Spleen (tissue), 11 donors: ENCODE data around the gene HOXC10. TPM values are rescaled to one million over a fixed set of nuclear protein-coding genes. Genes with fewer than 3 reads are reported as not detected.

Experiments used
- DNase-seq: peaks from one replicate; pipeline ENCODE4 v3.0.0-alpha.2; 2020
- H3K27ac ChIP-seq, 8 donors: fragments of 200-600 bp; sonication (generic) in 7 of 8; 1 replicate in 4 of 8; 2 replicates in 4 of 8; pipeline versions ENCODE4 v1.5.0 to v1.8.0; 2016 to 2021; ENCODE audit warnings: inconsistent platforms in 4 of 8, mild to moderate bottlenecking in 4 of 8, moderate library complexity in 1 of 8
- H3K27me3 ChIP-seq, 7 donors: fragments of 200-600 bp; sonication (generic) in 6 of 7; replicated peaks in 1 of 7; 1 replicate in 4 of 7; 2 replicates in 3 of 7; pipeline versions ENCODE4 v1.5.0 to v1.8.0; 2016 to 2021; ENCODE audit warnings: inconsistent platforms in 3 of 7, mild to moderate bottlenecking in 1 of 7
- H3K36me3 ChIP-seq, 6 donors: fragments of 200-600 bp; sonication (generic) in 5 of 6; 1 replicate in 4 of 6; 2 replicates in 2 of 6; pipeline versions ENCODE4 v1.5.0 to v1.8.0; 2016 to 2021; ENCODE audit warnings: inconsistent platforms in 2 of 6
- H3K4me1 ChIP-seq, 6 donors: fragments of 200-600 bp; sonication (generic) in 5 of 6; 1 replicate in 3 of 6; 2 replicates in 3 of 6; pipeline versions ENCODE4 v1.5.0 to v1.8.0; 2016 to 2021; ENCODE audit warnings: inconsistent platforms in 3 of 6
- H3K4me3 ChIP-seq, 8 donors: fragments of 200-600 bp; sonication (generic) in 7 of 8; 1 replicate in 4 of 8; 2 replicates in 4 of 8; pipeline versions ENCODE4 v1.5.0 to v1.8.0; 2016 to 2021; ENCODE audit warnings: inconsistent platforms in 4 of 8, mild to moderate bottlenecking in 4 of 8, moderate library complexity in 2 of 8
- H3K9me3 ChIP-seq, 8 donors: fragments of 200-600 bp; sonication (generic) in 7 of 8; 1 replicate in 4 of 8; 2 replicates in 4 of 8; pipeline versions ENCODE4 v1.5.0 to v1.8.0; 2016 to 2021; ENCODE audit warnings: inconsistent platforms in 4 of 8
- POLR2A ChIP-seq, 3 donors: fragments of 450-650 bp; IDR thresholded peaks; one replicate each; pipeline ENCODE4 v1.5.1; 2017; ENCODE audit warnings: antibody characterized with exemption in 3 of 3, mild to moderate bottlenecking in 1 of 3
- POLR2AphosphoS5 ChIP-seq, 3 donors: sonication (generic); formaldehyde crosslinking; IDR thresholded peaks; one replicate each; pipeline ENCODE4 v1.5.1; 2017; ENCODE audit warnings: antibody characterized with exemption in 3 of 3
- WGBS, 5 donors: extraction: QIAGEN DNeasy Blood & Tissue Kit in 3 of 5; methylation state at CpG; one replicate each; pipeline versions ENCODE4 v1.1.5 to v1.1.7; 2013 to 2018; 5-methylcytosine and 5-hydroxymethylcytosine counted together
- intact Hi-C: fragments of 100-400 bp; cut with DNase I; formaldehyde crosslinking; loops from one replicate; pipeline ENCODE4 v1.15.0; 2023; ENCODE audit warnings: low total_unique reads
- polyA plus RNA-seq, 3 donors: library from polyadenylated mRNA; stranded (reverse); fragments of 200-250 nt; gene quantifications; one replicate each; pipeline ENCODE4 v1.2.1, GENCODE V29; 2013
- total RNA-seq, 7 donors: library from RNA; depleted of rRNA in 3 of 7; stranded (reverse); fragments of >200 nt in 3 of 7; fragmentation: NEBNext Ultra II Directional in 4 of 7; extraction: Animal tissue kit (Norgen Biotek cat#: 25700) in 4 of 7; gene quantifications; one replicate each; pipeline versions ENCODE4 v1.1.0 to v1.2.1, GENCODE V29; 2016 to 2021
- TF ChIP-seq, protein P1 (sequence below), 11 experiments: fragments of 200-600 bp in 7 of 11; fragments of 450-650 bp in 4 of 11; sonication (generic) in 4 of 11; IDR thresholded peaks in 8 of 11; conservative IDR thresholded peaks in 3 of 11; 1 replicate in 7 of 11; 2 replicates in 4 of 11; pipeline versions ENCODE4 v1.4.0 to v1.8.0; 2016 to 2021; ENCODE audit warnings: antibody characterized with exemption in 11 of 11, inconsistent platforms in 4 of 11, mild to moderate bottlenecking in 1 of 11
- donor health status: healthy with polysubstance abuse.
- donor health status: DM: no; HTN: no; CAD: no; lungs with moderate emphysema.
- donor health status: DM: no; HTN: no; CAD: no.
- donor health status: Bipolar disorder and iron deficiency.
- donor health status: healthy.
- donor health status: DM: no; HTN: no; CAD: no.
- donor health status: DM: yes; HTN: yes; CAD: no.

HOXC10 gene
- total and polyA plus RNA-seq, 10 donors: not detected

DNA sequence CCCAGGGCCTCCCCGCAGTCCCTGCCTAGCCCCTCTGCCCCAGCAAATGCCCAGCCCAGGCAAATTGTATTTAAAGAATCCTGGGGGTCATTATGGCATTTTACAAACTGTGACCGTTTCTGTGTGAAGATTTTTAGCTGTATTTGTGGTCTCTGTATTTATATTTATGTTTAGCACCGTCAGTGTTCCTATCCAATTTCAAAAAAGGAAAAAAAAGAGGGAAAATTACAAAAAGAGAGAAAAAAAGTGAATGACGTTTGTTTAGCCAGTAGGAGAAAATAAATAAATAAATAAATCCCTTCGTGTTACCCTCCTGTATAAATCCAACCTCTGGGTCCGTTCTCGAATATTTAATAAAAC, 45.5 kb downstream of the HOXC10 start:
- no peaks in the 10 kb centered on the region for H3K36me3 ChIP-seq
- intact Hi-C loops: loop anchor here (5.0 kb wide), 1 partner anchor 162 kb away; no protein-coding TSS in a partner anchor
- no peak for TF ChIP-seq POLR2AphosphoS5 (IDR thresholded peaks at IDR 0.05)
- no peak for TF ChIP-seq POLR2A (IDR thresholded peaks at IDR 0.05)
- TF ChIP-seq, protein P1, sequence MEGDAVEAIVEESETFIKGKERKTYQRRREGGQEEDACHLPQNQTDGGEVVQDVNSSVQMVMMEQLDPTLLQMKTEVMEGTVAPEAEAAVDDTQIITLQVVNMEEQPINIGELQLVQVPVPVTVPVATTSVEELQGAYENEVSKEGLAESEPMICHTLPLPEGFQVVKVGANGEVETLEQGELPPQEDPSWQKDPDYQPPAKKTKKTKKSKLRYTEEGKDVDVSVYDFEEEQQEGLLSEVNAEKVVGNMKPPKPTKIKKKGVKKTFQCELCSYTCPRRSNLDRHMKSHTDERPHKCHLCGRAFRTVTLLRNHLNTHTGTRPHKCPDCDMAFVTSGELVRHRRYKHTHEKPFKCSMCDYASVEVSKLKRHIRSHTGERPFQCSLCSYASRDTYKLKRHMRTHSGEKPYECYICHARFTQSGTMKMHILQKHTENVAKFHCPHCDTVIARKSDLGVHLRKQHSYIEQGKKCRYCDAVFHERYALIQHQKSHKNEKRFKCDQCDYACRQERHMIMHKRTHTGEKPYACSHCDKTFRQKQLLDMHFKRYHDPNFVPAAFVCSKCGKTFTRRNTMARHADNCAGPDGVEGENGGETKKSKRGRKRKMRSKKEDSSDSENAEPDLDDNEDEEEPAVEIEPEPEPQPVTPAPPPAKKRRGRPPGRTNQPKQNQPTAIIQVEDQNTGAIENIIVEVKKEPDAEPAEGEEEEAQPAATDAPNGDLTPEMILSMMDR (IDR thresholded peaks at IDR 0.05 in 8 of 11, conservative IDR thresholded peaks at IDR 0.05 in 3 of 11): no peak
- peaks cover 0 to 11% (median 5%) of the 10 kb centered on the region in 8 donors for H3K9me3 ChIP-seq
- no peak overlapping the region for H3K4me3 ChIP-seq
- H3K27ac ChIP-seq: no peak overlapping the region
- peaks cover 5 to 67% (median 34%) of the 10 kb centered on the region in 6 donors for H3K4me1 ChIP-seq
- 29 to 39% (median 34%) methylated on average over 7 of the region's 7 CpGs for WGBS, 5 donors
- DNase-seq: no peak
- peaks cover 17 to 100% (median 99%) of the 10 kb centered on the region in 7 donors for H3K27me3 ChIP-seq

DNA sequence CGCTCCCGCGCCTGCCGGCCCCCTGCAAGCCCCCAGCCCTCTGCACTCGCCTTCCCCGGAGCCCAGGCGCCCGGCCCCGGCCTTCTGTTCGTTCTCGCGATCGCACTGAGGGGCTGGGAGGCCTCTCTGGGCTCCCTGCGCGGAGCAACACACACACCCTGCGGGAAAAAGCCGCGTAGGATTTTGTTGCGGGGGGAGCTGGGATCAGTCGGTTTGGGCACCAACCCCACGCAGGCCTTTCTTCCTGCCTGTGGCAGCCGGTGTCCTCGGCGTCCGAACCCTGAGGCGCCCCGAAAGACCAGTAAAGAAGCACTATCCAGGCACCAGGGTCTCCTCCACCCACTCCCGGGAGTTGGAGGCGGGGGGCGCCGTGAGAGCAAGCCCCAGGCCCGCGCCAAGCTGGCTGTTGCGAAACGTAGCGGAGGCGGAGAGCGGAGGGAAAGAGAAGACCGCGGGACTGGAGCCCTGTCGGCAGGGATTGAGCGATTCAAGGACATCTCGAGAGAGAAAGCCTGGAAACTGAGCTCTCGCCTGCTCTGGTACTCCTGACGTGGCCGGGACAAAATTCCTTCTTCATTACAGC, 46.0 kb downstream of the HOXC10 start:
- Histone ChIP-seq H3K9me3 (peaks cover 0 to 11% (median 5%) of the 10 kb centered on the region in 8 donors), H3K27ac (no peak overlapping the region), H3K27me3 (peaks cover 17 to 100% (median 99%) of the 10 kb centered on the region in 7 donors), H3K4me1 (peaks cover 5 to 63% (median 34%) of the 10 kb centered on the region in 6 donors), H3K36me3 (no peaks in the 10 kb centered on the region), H3K4me3 (peak overlapping the region in 1 of 8 donors; percentile 10)
- WGBS, 5 donors: 5 to 17% (median 14%) methylated on average over 45 to 46 of the region's 46 CpGs
- peak; percentile 57 for DNase-seq
- TF ChIP-seq, protein P1 (IDR thresholded peaks at IDR 0.05 in 8 of 11, conservative IDR thresholded peaks at IDR 0.05 in 3 of 11): no peak
- TF ChIP-seq POLR2A (IDR thresholded peaks at IDR 0.05) (no peak), POLR2AphosphoS5 (IDR thresholded peaks at IDR 0.05) (no peak)
- intact Hi-C loops: loop anchor here (5.0 kb wide), 1 partner anchor 161 kb away; no protein-coding TSS in a partner anchor

DNA sequence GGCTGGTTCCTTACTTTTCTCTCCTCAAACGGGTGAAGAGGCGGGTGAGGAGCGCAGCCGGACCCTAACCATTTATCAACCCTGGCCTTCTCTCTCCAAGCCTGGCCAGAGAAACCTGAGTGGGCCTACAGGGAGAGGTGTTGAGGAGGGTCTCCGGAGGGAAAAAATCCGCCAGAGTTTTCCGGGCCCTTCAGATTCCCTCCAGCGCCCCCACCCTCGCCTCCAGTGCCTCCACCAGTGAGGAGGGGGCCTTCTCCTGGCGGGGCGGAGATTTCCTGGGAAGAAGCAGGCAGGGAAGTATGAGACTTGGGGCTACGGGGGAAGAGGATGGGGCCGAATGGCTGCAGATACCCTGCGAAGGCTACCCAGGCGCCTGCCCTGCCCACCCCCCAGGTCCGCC, 46.5 kb downstream of the HOXC10 start:
- DNase-seq: no peak
- Histone ChIP-seq H3K9me3 (peaks cover 0 to 11% (median 5%) of the 10 kb centered on the region in 8 donors), H3K4me3 (no peak overlapping the region), H3K27ac (no peak overlapping the region), H3K36me3 (no peaks in the 10 kb centered on the region), H3K4me1 (peaks cover 5 to 62% (median 34%) of the 10 kb centered on the region in 6 donors), H3K27me3 (peaks cover 17 to 100% (median 98%) of the 10 kb centered on the region in 7 donors)
- intact Hi-C loops: loop anchor here (5.0 kb wide), 1 partner anchor 161 kb away; no protein-coding TSS in a partner anchor
- TF ChIP-seq, protein P1 (IDR thresholded peaks at IDR 0.05 in 8 of 11, conservative IDR thresholded peaks at IDR 0.05 in 3 of 11): no peak
- TF ChIP-seq POLR2A (IDR thresholded peaks at IDR 0.05): no peak
- TF ChIP-seq POLR2AphosphoS5 (IDR thresholded peaks at IDR 0.05): no peak
- WGBS, 5 donors: 27 to 40% (median 35%) methylated on average over 16 of the region's 16 CpGs

DNA sequence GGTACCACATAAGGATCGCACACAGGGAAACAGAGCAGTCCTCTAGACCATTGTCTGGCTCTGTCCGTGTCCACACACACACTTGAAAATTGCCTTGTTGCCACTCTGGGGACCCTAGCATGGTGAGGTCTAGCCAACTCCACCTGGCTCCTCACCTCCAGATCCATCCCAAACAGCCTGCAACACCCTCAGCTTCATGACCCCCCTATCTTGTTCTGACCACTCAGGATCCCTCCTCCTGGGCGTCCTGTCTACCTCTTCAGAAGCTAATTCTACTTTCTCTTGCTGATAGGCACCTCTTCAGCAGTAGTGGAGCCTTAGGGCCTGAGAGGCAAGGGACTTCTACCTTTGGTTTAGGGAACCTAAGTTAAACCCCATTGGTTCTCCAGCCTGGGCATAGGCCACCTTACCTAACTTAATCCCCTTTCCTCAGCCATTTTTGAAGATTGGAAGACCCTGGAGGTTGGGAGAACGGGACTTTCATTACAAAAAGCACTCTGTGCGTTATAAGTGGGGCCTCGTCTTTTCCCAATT, 47.2 kb downstream of the HOXC10 start:
- H3K9me3 ChIP-seq: peaks cover 0 to 11% (median 5%) of the 10 kb centered on the region in 8 donors
- 36 to 41% (median 37%) methylated on average over 6 of the region's 6 CpGs for WGBS, 5 donors
- intact Hi-C loops: loop anchor here (5.0 kb wide), 1 partner anchor 160 kb away; no protein-coding TSS in a partner anchor
- peaks cover 5 to 62% (median 33%) of the 10 kb centered on the region in 6 donors for H3K4me1 ChIP-seq
- H3K4me3 ChIP-seq: no peak overlapping the region
- H3K27me3 ChIP-seq: peaks cover 17 to 100% (median 98%) of the 10 kb centered on the region in 7 donors
- no peak for TF ChIP-seq POLR2A (IDR thresholded peaks at IDR 0.05)
- TF ChIP-seq POLR2AphosphoS5 (IDR thresholded peaks at IDR 0.05): no peak
- TF ChIP-seq, protein P1 (IDR thresholded peaks at IDR 0.05 in 8 of 11, conservative IDR thresholded peaks at IDR 0.05 in 3 of 11): no peak
- no peak overlapping the region for H3K27ac ChIP-seq
- H3K36me3 ChIP-seq: no peaks in the 10 kb centered on the region
- no peak for DNase-seq
